GM13976 (cell line): Measurements from ENCODE around the gene ELSPBP1.
"Not testable (repeated sequence)": the region's sequence is repeated elsewhere in the genome, so short reads cannot be mapped to it uniquely, and the experiment has no call there.

Source experiments
- DNase-seq: peaks from one replicate; pipeline ENCODE4 v3.0.0; 2012; ENCODE audit warnings: low spot score
- in situ Hi-C: fragments of 300-500 bp; cut with MboI; formaldehyde crosslinking; loops from one replicate; pipeline ENCODE4 v1.12.0; 2022; ENCODE audit warnings: low sequenced_read_pairs, mixed read lengths, inconsistent platforms; ENCODE audit not compliant: unreplicated experiment
- TF ChIP-seq, protein P1 (sequence below): IDR thresholded peaks from 2 replicates; pipeline ENCODE4 v1.5.1; 2012; ENCODE audit warnings: borderline replicate concordance, mild to moderate bottlenecking; ENCODE audit not compliant: insufficient read depth; ENCODE audit errors: extremely low read depth, missing control alignments, control extremely low read depth

The ELSPBP1 gene

GRCh38 chr19:47994209-47994802, at the start of gene ELSPBP1:
TSS of gene ELSPBP1 (plus strand) at chr19:47994632. CDS start at chr19:48008668, 14,036 bp downstream.
- TF ChIP-seq, protein P1, sequence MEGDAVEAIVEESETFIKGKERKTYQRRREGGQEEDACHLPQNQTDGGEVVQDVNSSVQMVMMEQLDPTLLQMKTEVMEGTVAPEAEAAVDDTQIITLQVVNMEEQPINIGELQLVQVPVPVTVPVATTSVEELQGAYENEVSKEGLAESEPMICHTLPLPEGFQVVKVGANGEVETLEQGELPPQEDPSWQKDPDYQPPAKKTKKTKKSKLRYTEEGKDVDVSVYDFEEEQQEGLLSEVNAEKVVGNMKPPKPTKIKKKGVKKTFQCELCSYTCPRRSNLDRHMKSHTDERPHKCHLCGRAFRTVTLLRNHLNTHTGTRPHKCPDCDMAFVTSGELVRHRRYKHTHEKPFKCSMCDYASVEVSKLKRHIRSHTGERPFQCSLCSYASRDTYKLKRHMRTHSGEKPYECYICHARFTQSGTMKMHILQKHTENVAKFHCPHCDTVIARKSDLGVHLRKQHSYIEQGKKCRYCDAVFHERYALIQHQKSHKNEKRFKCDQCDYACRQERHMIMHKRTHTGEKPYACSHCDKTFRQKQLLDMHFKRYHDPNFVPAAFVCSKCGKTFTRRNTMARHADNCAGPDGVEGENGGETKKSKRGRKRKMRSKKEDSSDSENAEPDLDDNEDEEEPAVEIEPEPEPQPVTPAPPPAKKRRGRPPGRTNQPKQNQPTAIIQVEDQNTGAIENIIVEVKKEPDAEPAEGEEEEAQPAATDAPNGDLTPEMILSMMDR: no peak
- in situ Hi-C loops: no loop called here
- DNase-seq: no peak

DNA sequence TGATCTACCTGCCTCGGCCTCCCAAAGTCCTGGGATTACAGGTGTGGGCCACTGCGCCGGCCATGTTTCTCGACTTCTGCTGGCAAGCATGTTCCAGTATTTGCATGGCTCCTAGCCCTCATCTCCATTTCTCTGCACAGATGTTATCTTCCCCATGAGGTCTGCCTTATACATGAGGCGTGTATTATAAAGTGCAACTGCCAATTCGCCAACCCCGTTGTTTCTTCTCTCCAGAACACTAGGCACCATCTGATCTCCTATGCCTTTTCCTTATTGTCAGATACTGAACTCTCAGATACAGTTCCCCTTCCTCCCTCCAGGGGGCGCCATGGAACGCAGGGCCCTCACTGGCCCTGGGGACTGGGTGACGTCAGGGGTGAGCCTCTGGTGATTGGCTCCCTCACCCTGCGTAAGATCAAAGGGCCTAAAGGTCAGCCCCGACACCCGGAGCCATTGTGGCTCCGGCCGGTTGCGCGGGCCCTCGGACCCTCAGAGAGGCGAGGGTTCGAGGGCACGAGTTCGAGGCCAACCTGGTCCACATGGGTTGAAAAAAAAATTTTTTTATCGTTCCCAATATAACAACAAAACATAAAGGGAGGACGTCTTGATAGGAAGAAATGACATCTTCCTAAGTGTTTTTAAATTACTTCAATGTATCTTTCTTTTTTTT, 44.4 kb upstream of the ELSPBP1 start:
- not testable (repeated sequence) for DNase-seq
- in situ Hi-C loops: loop anchor here (25.0 kb wide), 1 partner anchor 137 kb away; no protein-coding TSS in a partner anchor

DNA sequence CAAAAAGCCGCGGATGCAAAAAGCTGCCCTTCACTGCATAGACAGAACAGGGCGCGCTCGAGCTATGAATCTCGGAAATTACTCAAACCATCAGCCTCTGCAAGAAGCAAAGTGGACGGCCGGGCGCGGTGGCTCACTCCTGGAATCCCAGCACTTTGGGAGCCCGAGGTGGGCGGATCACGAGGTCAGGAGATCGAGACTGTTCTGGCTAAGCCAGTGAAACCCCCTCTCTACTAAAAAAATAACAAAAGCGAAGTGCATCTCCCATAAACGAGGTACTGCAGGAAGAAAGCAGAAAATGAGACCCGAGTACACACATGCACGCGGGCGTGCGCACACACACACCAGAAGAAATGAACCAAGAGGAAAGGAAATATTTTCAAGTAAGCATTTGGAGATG, 42.3 kb upstream of the ELSPBP1 start:
- in situ Hi-C loops: loop anchor here (25.0 kb wide), 1 partner anchor 135 kb away; no protein-coding TSS in a partner anchor
- DNase-seq: not testable (repeated sequence)

- in situ Hi-C loops: loop anchor here (25.0 kb wide), 1 partner anchor 131 kb away; no protein-coding TSS in a partner anchor
- DNase-seq: not testable (repeated sequence)
These were observed 38.5 kb upstream of the ELSPBP1 start for GRCh38 chr19:47955936-47956335.

DNA sequence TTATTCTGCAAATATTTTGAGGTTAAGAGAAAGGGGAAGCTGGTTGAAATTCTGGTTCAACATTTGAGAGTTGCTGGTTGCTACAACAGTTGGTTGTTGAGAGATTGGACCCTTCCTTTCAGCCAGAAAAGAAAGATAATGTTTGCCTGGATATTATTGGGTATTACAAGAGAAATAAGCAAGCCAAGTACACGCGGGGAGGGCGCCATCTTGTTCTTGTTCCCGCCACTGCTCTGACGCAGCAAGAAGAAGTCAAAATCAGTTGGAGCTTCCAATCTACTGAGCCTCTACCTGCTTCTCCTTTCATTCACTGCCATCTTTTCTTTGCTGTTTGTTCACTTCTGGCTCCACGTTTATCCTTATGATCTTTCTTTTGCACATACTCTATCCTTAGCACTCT, 20.9 kb upstream of the ELSPBP1 start:
- DNase-seq: no peak
- TF ChIP-seq, protein P1: no peak
- in situ Hi-C loops: loop anchor here (25.0 kb wide), 1 partner anchor 114 kb away; no protein-coding TSS in a partner anchor

- no peak for DNase-seq
- in situ Hi-C loops: no loop called here
- TF ChIP-seq, protein P1: no peak
These were observed 3.1 kb upstream of the ELSPBP1 start for GRCh38 chr19:47991191-47991808.

GRCh38 chr19:47992070-47992469, 2.4 kb upstream of the ELSPBP1 start, which contains the start of gene BSPH1:
TSS of gene BSPH1 (minus strand) at chr19:47992170. CDS start at chr19:47992081, 89 bp downstream.
- in situ Hi-C loops: no loop called here
- no peak for DNase-seq
- TF ChIP-seq, protein P1: no peak

- DNase-seq: no peak
- TF ChIP-seq, protein P1: no peak
- in situ Hi-C loops: no loop called here
These were observed 1.8 kb downstream of the ELSPBP1 start for GRCh38 chr19:47996230-47996727.
